Esophagus mucosa (tissue), 1 donor: ENCODE measurements around the gene MPV17L. TPM values are rescaled to one million over a fixed set of nuclear protein-coding genes. Genes with fewer than 3 reads are reported as not detected.
A peak's percentile ranks its signal among the peaks of the same experiment; 100 is the strongest.
"Not testable (repeated sequence)": the region's sequence is repeated elsewhere in the genome, so short reads cannot be mapped to it uniquely, and the experiment has no call there.

Source experiments
- ATAC-seq: fragments of 200-7000 bp; cut with Tn5 transposase; one replicate; pipeline ENCODE4 v1.9.1; 2020
- total RNA-seq: library from RNA; stranded (reverse); gene quantifications from one replicate; pipeline ENCODE4 v1.2.4, GENCODE V29; 2023
- donor health status: DM: yes; HTN: yes; CAD: no.

The MPV17L gene
- total RNA-seq, 1 donor from 2014 or later, result 5.6 TPM

- ATAC-seq, result peak; percentile 8
Measured at GRCh38 chr16:15415511-15415985, 20.0 kb downstream of the MPV17L start.

GRCh38 chr16:15417197-15417596 is 21.6 kb downstream of the MPV17L start:
- no peak for ATAC-seq

- ATAC-seq, result no peak
Measured at GRCh38 chr16:15418206-15418605, 22.7 kb downstream of the MPV17L start.

GRCh38 chr16:15421696-15422095 is 26.1 kb downstream of the MPV17L start:
- not testable (repeated sequence) for ATAC-seq

GRCh38 chr16:15422222-15422621 is 26.7 kb downstream of the MPV17L start:
- ATAC-seq, result no peak

GRCh38 chr16:15425861-15426260 is 30.3 kb downstream of the MPV17L start:
- no peak for ATAC-seq

GRCh38 chr16:15426796-15427195 is 31.2 kb downstream of the MPV17L start:
- no peak for ATAC-seq

GRCh38 chr16:15427648-15428239 is 32.2 kb downstream of the MPV17L start:
- no peak for ATAC-seq

- ATAC-seq, result not testable (repeated sequence)
Measured at GRCh38 chr16:15430884-15431283, 35.3 kb downstream of the MPV17L start.

- ATAC-seq, result no peak
Measured at GRCh38 chr16:15434079-15434424, 38.5 kb downstream of the MPV17L start.

GRCh38 chr16:15434425-15435215 is 39.1 kb downstream of the MPV17L start, which contains the start of gene BMERB1:
TSS of gene BMERB1 (plus strand) at chr16:15434588. CDS start at chr16:15434654, 66 bp downstream.
- peak; percentile 67 for ATAC-seq

- ATAC-seq, result no peak
Measured at GRCh38 chr16:15435216-15435864, 39.8 kb downstream of the MPV17L start.

- ATAC-seq, result no peak
Measured at GRCh38 chr16:15439102-15439501, 43.5 kb downstream of the MPV17L start.

GRCh38 chr16:15439521-15439920 is 44.0 kb downstream of the MPV17L start:
- no peak for ATAC-seq

- ATAC-seq, result peak; percentile 67
Measured at GRCh38 chr16:15440852-15441251, 45.3 kb downstream of the MPV17L start.

GRCh38 chr16:15442140-15442539 is 46.6 kb downstream of the MPV17L start:
- ATAC-seq, result not testable (repeated sequence)

GRCh38 chr16:15443753-15444152 is 48.2 kb downstream of the MPV17L start:
- ATAC-seq, result no peak

GRCh38 chr16:15444264-15444663 is 48.7 kb downstream of the MPV17L start:
- no peak for ATAC-seq

- ATAC-seq, result no peak
Measured at GRCh38 chr16:15445450-15445849, 49.9 kb downstream of the MPV17L start.

- no peak for ATAC-seq
Measured at GRCh38 chr16:15446901-15447300, 51.3 kb downstream of the MPV17L start.

GRCh38 chr16:15450624-15451023 is 55.1 kb downstream of the MPV17L start:
- ATAC-seq, result no peak

- no peak for ATAC-seq
Measured at GRCh38 chr16:15451098-15451731, 55.7 kb downstream of the MPV17L start.

GRCh38 chr16:15452246-15452855 is 56.8 kb downstream of the MPV17L start:
- ATAC-seq, result no peak
